Measurements from ENCODE around the gene RABGEF1. TPM values are rescaled to one million over a fixed set of nuclear protein-coding genes. Genes with fewer than 3 reads are reported as not detected.
A peak's percentile ranks its signal among the peaks of the same experiment; 100 is the strongest.
"Not testable (repeated sequence)": the region's sequence is repeated elsewhere in the genome, so short reads cannot be mapped to it uniquely, and the experiment has no call there.

RABGEF1 gene
- polyA plus RNA-seq, 3 donors: 29.1 to 31.6 (median 31.2) TPM

GRCh38 chr7:66734006-66734405, 6.5 kb upstream of the RABGEF1 start:
- no peak for DNase-seq (ENCODE audit: low read depth in 3 of 3, low spot score in 2 of 3)

DNA sequence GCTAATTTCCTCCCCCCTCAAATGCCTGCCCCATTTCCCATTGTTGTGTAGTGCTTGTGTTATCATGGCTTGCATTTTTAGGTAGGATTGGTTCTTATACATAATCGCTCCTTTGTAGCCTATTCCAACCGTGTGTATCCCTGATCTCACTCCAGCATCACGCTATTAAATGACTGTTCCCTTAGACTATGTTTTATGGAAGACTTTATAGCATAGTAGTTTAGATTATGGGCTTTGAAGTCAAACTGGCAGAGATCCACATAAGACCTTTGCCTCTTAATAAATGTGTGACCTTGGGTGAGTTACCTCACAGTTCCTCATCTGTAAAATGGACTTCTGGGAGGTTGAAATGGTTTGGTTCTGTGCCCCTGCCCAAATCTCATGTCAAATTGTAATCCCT, 5.4 kb upstream of the RABGEF1 start:
- no peak for DNase-seq (ENCODE audit: low read depth in 3 of 3, low spot score in 2 of 3)

DNA sequence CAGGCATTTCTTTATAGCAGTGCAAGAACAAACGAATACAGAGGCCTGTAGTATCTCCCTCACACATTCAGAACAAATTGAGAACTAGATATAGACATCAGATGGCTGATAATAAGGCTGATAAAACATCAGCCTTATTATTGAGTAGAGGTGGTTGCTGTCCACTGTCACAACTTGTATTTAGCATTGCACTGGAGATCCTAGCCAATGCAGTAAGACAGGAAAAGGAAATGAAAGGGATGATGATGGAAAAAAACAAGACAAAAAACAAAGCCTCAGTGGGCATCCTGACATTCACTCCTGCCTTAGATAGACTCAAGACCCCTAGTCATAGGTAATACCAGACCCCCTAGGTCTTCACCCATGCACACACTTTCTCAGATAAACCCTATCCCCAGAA, 4.7 kb upstream of the RABGEF1 start:
- no peak for DNase-seq (ENCODE audit: low read depth in 3 of 3, low spot score in 2 of 3)

GRCh38 chr7:66736892-66737291, 3.6 kb upstream of the RABGEF1 start:
- no peak for DNase-seq (ENCODE audit: low read depth in 3 of 3, low spot score in 2 of 3)

DNA sequence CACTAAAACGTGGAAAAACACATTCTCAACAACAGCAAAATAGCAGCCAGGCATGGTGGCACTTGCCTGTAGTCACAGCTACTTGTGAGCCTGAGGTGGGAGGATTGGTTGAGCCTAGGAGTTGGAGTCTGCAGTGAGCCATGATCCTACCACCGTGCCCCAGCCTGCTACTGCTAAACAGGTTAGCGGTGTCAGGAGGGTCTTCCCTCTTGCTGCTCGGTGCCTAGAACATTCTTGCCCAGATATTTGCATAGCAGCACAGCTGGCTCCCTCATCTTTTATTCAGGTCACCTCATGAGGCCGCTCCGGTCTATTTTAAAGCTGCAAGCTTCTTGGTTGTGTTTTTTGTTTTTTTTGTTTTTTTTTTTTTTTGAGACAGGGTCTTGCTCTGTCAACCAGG, 2.9 kb upstream of the RABGEF1 start:
- DNase-seq (ENCODE audit: low read depth in 3 of 3, low spot score in 2 of 3): no peak

DNA sequence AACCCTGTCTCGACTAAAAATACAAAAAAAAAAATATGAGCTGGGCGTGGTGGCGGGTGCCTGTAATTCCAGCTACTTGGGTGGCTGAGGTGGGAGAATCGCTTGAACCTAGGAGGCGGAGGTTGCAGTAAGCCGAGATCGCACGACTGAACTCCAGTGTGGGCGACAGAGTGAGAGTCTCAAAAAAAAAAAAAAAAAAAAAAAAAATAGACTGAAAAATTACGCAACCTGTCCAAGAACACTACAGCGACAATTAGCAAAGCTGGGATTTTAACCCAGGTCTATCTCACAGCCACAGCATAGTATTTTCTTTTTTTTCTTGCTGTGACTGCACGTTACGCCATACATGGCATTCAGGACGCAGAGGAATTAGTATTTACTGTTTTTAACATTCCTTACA, 1.1 kb upstream of the RABGEF1 start:
- no peak for DNase-seq (ENCODE audit: low read depth in 3 of 3, low spot score in 2 of 3)

- no peak for DNase-seq (ENCODE audit: low read depth in 3 of 3, low spot score in 2 of 3)
Observed at GRCh38 chr7:66739953-66740301, 606 bp upstream of the RABGEF1 start.

GRCh38 chr7:66740980-66741709, 612 bp downstream of the RABGEF1 start:
- peak; percentile 20 to 30 (median 23) for DNase-seq (ENCODE audit: low read depth in 3 of 3, low spot score in 2 of 3)

DNA sequence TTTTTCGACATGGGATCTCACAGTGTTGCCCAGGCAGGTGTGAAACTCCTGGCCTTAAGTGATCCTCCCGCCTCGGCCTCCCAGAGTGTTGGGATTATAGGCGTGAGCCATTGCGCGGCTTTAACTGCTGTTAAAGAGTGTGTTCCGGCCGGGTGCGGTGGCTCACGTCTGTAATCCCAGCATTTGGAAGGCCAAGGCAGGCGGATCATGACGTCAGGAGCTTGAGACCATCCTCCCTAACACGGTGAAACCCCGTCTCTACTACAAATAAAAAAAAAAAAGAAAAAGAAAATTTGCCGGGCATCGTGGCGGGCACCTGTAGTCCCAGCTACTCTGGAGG, 1.1 kb downstream of the RABGEF1 start:
- DNase-seq (ENCODE audit: low read depth in 3 of 3, low spot score in 2 of 3): no peak

DNA sequence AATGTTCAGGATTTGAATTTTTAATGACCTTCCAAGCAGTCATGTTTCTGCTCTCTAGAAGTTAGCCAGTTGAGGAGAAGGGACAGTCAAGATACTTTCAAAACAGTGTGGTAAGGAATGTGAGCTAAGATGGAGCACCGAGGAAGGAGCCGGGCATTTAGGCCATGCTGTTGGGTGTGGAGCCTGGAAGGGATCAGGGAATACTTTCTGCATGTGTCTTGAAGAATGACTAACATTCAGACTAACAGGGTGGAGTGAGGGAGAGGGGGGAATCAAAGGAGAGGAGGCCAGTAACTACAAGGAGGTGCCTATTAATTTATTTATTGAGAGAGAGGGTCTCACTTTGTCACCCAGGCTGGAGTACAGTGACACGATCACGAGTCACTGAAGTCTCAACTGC, 1.8 kb downstream of the RABGEF1 start:
- not testable (repeated sequence) for DNase-seq (ENCODE audit: low read depth in 3 of 3, low spot score in 2 of 3)

- DNase-seq (ENCODE audit: low read depth in 3 of 3, low spot score in 2 of 3): no peak
Observed at GRCh38 chr7:66743920-66744319, 3.4 kb downstream of the RABGEF1 start.

DNA sequence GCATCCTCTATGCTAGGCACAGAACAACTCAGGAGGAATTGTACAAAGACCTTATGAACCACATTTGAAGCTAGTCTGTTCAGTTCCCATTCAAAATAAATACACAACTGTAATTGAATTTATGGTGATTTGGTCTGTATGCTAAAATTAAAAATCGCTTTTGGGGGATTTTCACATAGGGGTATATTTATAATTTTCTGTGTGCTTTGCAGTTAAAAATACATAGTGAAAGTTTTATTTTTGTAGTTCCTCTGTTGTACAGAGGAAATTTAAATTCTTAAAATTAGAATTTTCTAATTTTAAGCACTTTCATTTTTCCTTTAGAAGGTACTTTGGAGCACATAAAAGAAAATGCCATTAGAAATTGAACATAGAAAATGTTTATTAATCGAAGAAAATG, 6.9 kb downstream of the RABGEF1 start:
- DNase-seq (ENCODE audit: low read depth in 3 of 3, low spot score in 2 of 3): no peak

DNA sequence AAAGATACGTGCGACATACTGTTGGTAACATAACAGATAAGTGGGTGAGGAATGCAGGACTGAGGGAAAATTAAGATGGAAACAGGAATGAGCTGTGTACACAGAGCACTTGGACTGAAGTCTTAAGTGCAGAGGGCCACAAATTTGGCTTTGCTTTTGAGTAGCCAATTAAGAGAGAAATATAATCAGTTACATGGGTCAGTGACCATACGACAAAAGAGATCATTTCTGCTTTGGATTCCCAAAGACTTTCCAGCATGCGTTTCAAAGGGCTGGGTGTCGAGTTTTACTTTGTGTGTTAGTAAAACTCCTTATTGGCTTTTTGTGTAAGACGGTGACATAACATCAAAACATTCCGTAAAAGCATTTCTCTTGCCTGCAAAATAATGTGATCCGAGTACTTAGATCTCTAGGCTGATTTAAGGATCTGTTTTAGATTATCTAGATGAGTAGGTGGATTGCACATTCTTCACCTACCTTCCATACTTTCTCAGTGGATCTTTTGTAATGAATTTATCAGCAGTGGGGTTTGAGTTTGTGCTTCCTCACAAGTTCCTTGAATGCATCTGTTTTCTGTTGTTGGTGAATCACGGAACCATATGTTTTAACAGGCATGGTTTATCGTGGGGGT, 7.5 kb downstream of the RABGEF1 start:
- no peak for DNase-seq (ENCODE audit: low read depth in 3 of 3, low spot score in 2 of 3)

GRCh38 chr7:66748791-66749190, 8.3 kb downstream of the RABGEF1 start:
- no peak for DNase-seq (ENCODE audit: low read depth in 3 of 3, low spot score in 2 of 3)

DNA sequence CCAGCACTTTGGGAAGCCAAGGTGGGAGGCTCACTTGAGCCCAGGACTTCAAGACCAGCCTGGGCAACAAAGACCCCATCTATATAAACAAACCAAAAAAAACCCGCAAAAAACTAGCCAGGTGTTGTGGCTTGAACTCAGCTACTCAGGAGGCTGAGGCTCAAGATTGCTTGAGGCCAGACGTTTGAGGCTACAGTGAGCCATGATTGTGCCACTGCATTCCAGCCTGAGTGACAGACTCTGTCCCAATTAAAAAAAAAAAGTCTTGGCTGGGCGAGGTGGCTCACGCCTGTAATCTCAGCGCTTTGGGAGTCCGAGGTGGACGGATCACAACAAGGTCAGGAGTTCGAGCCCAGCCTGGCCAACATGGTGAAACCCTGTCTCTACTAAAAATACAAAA, 11.4 kb downstream of the RABGEF1 start:
- no peak for DNase-seq (ENCODE audit: low read depth in 3 of 3, low spot score in 2 of 3)

GRCh38 chr7:66754541-66754940, 14.0 kb downstream of the RABGEF1 start:
- no peak for DNase-seq (ENCODE audit: low read depth in 3 of 3, low spot score in 2 of 3)

DNA sequence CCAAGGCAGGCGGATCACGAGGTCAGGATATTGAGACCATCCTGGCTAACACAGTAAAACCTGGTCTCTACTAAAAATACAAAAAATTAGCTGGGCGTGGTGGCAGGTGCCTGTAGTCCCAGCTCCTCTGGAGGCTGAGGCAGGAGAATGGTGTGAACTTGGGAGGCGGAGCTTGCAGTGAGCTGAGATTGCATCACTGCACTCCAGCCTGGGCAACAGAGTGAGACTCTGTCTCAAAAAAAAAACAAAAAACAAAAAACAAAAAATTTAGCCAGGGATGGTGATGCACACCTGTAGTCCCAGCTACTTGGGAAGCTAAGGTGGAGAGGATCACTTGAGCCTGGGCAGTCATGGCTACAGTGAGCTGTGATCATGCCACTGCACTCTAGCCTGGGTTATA, 14.5 kb downstream of the RABGEF1 start:
- not testable (repeated sequence) for DNase-seq (ENCODE audit: low read depth in 3 of 3, low spot score in 2 of 3)

DNA sequence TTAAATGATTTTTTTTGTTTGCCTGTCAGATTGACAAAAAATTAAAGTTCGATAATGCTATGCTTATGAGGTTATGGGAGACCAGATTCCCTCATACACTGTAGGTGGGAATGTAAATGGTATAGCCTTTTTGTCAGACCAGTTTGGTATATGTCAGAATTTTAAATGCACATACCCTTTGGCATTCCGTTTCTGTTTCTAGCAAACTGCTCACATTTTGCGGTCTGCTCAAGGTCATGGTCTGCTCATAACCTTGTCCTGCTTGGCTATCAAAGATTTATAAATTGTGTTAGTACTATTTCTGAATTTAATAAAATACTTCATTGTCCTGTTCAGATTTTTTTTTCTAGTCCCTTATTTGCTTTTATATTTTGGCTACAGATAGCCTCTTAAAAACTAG, 15.7 kb downstream of the RABGEF1 start:
- DNase-seq (ENCODE audit: low read depth in 3 of 3, low spot score in 2 of 3): not testable (repeated sequence)

DNA sequence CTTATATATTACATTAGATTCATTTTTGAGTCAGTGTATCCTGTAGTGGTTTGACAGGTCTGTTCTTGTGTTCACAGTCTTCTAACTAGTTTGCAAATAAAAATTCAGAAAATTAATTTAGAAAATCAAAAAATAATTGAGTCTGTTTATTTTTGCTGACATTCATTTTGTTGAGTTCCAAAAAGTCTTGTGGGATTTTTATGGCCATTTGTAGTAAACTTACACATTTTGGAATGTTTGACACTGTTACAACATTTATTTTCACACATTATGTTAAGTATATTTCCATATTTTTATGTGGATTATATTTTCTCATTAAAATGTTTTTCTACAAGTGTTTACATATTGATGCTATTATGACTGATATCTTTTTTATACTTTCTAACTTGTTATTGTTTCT, 16.4 kb downstream of the RABGEF1 start:
- DNase-seq (ENCODE audit: low read depth in 3 of 3, low spot score in 2 of 3): no peak

DNA sequence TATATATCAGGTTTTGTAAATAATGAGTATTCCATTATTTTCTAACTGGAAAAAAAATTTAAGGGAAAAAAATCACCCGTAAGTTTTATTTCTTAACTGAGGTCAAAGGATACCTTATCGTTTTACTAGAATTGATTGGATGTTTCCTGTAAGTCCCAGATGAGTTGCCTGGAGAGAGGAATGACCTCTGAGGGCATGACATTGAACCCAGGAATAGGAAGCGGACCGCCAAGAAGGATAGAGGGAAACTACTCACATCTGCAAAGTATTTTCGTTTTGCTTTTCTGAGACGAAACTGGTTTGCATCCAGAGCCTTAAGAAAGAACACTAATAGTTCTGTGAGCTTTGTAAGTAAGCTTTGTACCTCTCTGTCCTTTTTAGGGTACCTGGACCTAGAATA, 17.4 kb downstream of the RABGEF1 start:
- DNase-seq (ENCODE audit: low read depth in 3 of 3, low spot score in 2 of 3): no peak

DNA sequence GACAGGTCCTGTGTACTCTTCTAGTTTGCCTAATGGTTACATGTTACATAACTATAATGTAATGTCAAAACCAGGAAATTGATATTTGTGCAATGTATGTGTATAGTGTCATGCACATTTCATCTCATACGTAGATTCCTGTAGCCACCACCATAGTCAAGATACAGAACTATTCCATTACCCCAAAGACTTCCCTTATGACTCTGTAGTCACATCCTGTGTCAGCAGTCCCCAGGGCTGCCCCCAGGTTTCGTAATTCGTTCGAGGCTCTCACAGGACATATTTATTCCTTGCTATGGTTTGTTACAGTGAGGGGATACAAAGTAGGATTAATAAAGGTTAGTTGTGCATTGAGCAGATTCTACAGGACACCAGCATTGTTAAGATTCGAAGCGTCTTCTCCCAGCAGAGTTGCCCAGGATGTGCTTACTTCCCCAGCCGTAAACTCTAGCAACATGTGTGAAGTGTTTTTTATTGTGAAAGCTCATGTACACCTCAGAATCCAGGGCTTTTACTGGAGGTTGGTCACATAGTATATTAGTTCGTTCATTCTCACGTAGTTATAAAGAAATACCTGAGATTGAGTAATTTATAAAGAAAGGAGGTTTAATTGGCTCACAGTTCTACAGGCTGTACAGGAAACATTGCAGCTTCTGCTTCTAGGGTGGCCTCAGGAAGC, 18.6 kb downstream of the RABGEF1 start:
- DNase-seq (ENCODE audit: low read depth in 3 of 3, low spot score in 2 of 3): no peak

DNA sequence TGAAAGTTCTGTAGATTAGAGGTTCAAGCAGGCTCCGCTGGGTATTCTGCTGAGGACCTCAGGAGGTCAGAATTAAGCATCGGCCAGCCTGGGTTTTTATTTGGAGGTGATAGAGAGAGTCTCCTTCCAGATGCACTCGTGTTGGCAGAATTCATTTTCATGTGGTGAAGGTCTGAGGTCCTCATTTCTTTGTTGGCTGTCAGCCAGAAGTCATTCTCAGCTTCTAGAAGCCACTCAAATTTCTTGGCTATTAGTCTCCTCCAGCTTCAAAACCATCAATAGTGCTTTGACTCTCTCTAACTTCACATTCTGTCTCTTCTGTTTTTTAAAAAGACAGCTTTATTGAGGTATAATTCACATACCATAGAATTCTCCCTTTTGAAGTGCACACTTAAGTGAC, 22.6 kb downstream of the RABGEF1 start:
- not testable (repeated sequence) for DNase-seq (ENCODE audit: low read depth in 3 of 3, low spot score in 2 of 3)

All from right renal cortex interstitium (tissue), 3 donors.